ENCODE measurements around the gene ATP8A2.
A peak's percentile ranks its signal among the peaks of the same experiment; 100 is the strongest.

The ATP8A2 gene

GRCh38 chr13:25372284-25373081 is 709 bp downstream of the ATP8A2 start:
- Histone ChIP-seq H3K36me3 (ENCODE audit: insufficient read depth, low read length) (no peaks in the 10 kb centered on the region), H3K9me3 (ENCODE audit: control insufficient read depth, insufficient read depth, low read length) (no peaks in the 10 kb centered on the region), H3K9ac (ENCODE audit: low read depth, low read length) (peak overlapping the region; percentile 68), H3K4me1 (ENCODE audit: insufficient read depth, low read length) (peaks cover 3% of the 10 kb centered on the region; the same call in 1 of the 2 replicates)

- H3K9me3 ChIP-seq (ENCODE audit: control insufficient read depth, insufficient read depth, low read length), result no peaks in the 10 kb centered on the region
Observed at GRCh38 chr13:25375727-25376358, 4.1 kb downstream of the ATP8A2 start.

GRCh38 chr13:25377244-25377962 is 5.6 kb downstream of the ATP8A2 start:
- Histone ChIP-seq H3K4me1 (ENCODE audit: insufficient read depth, low read length) (no peaks in the 10 kb centered on the region), H3K9me3 (ENCODE audit: control insufficient read depth, insufficient read depth, low read length) (no peaks in the 10 kb centered on the region), H3K9ac (ENCODE audit: low read depth, low read length) (no peak overlapping the region), H3K36me3 (ENCODE audit: insufficient read depth, low read length) (no peaks in the 10 kb centered on the region)

More at GRCh38 chr13:25375727-25376358, 4.1 kb downstream of the ATP8A2 start:
- H3K9ac ChIP-seq (ENCODE audit: low read depth, low read length), result no peak overlapping the region
- no peaks in the 10 kb centered on the region for H3K4me1 ChIP-seq (ENCODE audit: insufficient read depth, low read length)
- no peaks in the 10 kb centered on the region for H3K36me3 ChIP-seq (ENCODE audit: insufficient read depth, low read length)

DNA sequence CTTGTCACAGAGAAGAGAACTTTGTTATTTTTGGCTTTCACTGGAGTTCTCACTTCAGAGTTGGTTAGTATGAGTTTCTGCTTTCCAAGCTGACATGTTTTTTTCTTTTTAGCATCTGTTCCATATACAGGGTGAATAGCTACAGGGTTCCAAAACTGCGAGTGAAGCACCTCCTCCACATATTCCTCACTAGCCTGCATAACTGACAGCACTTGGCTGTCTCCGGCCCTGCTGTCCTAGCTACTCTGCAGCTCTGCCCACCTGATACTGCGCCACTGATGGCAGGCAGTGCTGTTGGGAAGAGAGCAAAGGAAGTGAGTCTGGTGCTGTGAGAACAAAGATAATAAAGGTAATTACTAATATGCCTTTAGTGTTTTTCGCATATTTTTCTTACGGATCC is 6.8 kb downstream of the ATP8A2 start:
- H3K36me3 ChIP-seq (ENCODE audit: insufficient read depth, low read length), result no peaks in the 10 kb centered on the region
- no peak overlapping the region for H3K9ac ChIP-seq (ENCODE audit: low read depth, low read length)
- no peaks in the 10 kb centered on the region for H3K9me3 ChIP-seq (ENCODE audit: control insufficient read depth, insufficient read depth, low read length)
- no peaks in the 10 kb centered on the region for H3K4me1 ChIP-seq (ENCODE audit: insufficient read depth, low read length)

DNA sequence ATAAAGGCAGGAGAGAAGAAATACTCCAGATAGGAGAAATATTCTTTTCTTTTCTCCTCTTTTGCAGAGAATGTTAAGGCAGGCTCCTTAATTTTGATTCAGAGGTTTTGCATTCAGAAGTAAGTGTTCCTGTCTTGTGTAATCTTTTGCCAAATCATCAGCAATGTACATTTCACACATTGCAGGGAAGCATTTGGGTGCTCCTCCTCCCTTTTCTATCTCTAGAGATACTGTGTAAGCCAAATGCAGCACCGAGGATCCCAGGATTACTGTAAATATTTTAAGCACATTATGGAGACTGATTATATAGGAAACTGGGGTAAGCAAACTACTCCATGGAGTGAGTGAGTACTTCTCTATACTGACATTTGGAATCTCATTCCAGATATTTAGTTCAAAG is 7.2 kb downstream of the ATP8A2 start:
- Histone ChIP-seq H3K4me1 (ENCODE audit: insufficient read depth, low read length) (no peaks in the 10 kb centered on the region), H3K36me3 (ENCODE audit: insufficient read depth, low read length) (no peaks in the 10 kb centered on the region), H3K9ac (ENCODE audit: low read depth, low read length) (no peak overlapping the region), H3K9me3 (ENCODE audit: control insufficient read depth, insufficient read depth, low read length) (no peaks in the 10 kb centered on the region)

DNA sequence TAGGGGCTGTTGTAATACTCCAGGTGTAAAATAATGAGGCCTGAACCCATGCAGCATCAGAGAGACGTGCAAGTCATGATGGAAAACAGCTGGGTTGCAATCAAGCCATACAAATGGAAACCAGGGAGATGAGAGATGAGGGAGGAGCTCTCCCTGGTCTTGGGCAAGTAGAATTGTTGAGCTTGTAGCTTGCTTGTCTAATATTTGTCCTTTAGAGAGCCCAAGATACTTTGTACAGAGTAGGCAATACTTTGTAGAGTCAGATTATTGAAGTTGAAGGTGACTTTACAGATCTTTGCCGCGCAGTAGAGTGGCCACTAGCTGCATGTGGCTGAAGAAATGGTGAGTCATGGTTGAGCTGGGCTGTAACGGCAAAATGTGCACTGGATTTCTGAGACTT is 8.3 kb downstream of the ATP8A2 start:
- Histone ChIP-seq H3K4me1 (ENCODE audit: insufficient read depth, low read length) (no peaks in the 10 kb centered on the region), H3K9ac (ENCODE audit: low read depth, low read length) (no peak overlapping the region), H3K9me3 (ENCODE audit: control insufficient read depth, insufficient read depth, low read length) (no peaks in the 10 kb centered on the region), H3K36me3 (ENCODE audit: insufficient read depth, low read length) (no peaks in the 10 kb centered on the region)

- H3K4me1 ChIP-seq (ENCODE audit: insufficient read depth, low read length), result no peaks in the 10 kb centered on the region
- no peaks in the 10 kb centered on the region for H3K36me3 ChIP-seq (ENCODE audit: insufficient read depth, low read length)
- H3K9me3 ChIP-seq (ENCODE audit: control insufficient read depth, insufficient read depth, low read length), result no peaks in the 10 kb centered on the region
- no peak overlapping the region for H3K9ac ChIP-seq (ENCODE audit: low read depth, low read length)
Observed at GRCh38 chr13:25380741-25381324, 9.1 kb downstream of the ATP8A2 start.

GRCh38 chr13:25384758-25385410 is 13.1 kb downstream of the ATP8A2 start:
- no peak overlapping the region for H3K9ac ChIP-seq (ENCODE audit: low read depth, low read length)
- H3K9me3 ChIP-seq (ENCODE audit: control insufficient read depth, insufficient read depth, low read length), result no peaks in the 10 kb centered on the region
- H3K36me3 ChIP-seq (ENCODE audit: insufficient read depth, low read length), result no peaks in the 10 kb centered on the region
- H3K4me1 ChIP-seq (ENCODE audit: insufficient read depth, low read length), result no peaks in the 10 kb centered on the region

- no peaks in the 10 kb centered on the region for H3K9me3 ChIP-seq (ENCODE audit: control insufficient read depth, insufficient read depth, low read length)
- no peaks in the 10 kb centered on the region for H3K36me3 ChIP-seq (ENCODE audit: insufficient read depth, low read length)
- H3K4me1 ChIP-seq (ENCODE audit: insufficient read depth, low read length), result no peaks in the 10 kb centered on the region
- no peak overlapping the region for H3K9ac ChIP-seq (ENCODE audit: low read depth, low read length)
Observed at GRCh38 chr13:25391932-25392331, 20.2 kb downstream of the ATP8A2 start.

GRCh38 chr13:25394402-25395060 is 22.8 kb downstream of the ATP8A2 start:
- Histone ChIP-seq H3K9ac (ENCODE audit: low read depth, low read length) (no peak overlapping the region), H3K9me3 (ENCODE audit: control insufficient read depth, insufficient read depth, low read length) (no peaks in the 10 kb centered on the region), H3K36me3 (ENCODE audit: insufficient read depth, low read length) (no peaks in the 10 kb centered on the region), H3K4me1 (ENCODE audit: insufficient read depth, low read length) (no peaks in the 10 kb centered on the region)

DNA sequence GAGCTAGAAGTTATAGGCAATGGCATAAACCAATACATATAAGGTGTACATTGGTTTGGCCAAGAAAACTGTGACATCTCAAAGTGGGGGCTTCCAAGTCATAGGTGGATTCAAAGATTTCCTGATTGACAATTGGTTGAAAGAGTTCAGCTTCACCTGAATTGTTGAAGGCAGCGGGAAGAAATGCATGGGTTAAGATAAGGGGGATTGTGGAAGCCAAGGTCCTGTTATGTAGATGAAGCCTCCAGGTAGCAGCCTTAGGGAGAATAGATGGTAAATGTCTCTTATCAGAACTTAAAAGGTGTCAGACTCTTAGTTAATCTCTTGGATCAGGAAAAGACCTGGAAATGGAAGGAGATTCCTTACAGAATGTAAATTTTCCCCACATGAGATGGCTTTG is 26.0 kb downstream of the ATP8A2 start:
- Histone ChIP-seq H3K36me3 (ENCODE audit: insufficient read depth, low read length) (no peaks in the 10 kb centered on the region), H3K4me1 (ENCODE audit: insufficient read depth, low read length) (no peaks in the 10 kb centered on the region), H3K9me3 (ENCODE audit: control insufficient read depth, insufficient read depth, low read length) (no peaks in the 10 kb centered on the region), H3K9ac (ENCODE audit: low read depth, low read length) (no peak overlapping the region)

DNA sequence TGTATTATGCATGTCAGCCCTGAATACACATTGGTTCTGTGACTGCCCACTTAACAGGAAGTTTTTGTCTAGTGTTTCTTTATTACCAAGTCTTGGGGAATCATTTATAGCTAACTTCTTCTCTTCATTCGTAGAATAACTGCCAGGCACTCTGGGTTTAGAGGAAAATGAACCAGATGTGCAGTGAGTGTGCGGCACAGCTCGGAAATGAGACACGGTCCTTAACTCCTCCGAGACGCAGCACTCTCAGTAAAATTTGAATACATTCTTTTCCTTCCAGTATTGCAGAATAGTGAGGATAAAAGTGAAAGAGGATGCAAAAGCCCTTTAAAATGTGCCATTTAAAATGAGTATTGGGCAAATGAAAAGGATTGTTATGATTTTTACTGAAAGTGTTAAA is 29.2 kb downstream of the ATP8A2 start:
- Histone ChIP-seq H3K4me1 (ENCODE audit: insufficient read depth, low read length) (no peaks in the 10 kb centered on the region), H3K9ac (ENCODE audit: low read depth, low read length) (no peak overlapping the region), H3K9me3 (ENCODE audit: control insufficient read depth, insufficient read depth, low read length) (no peaks in the 10 kb centered on the region), H3K36me3 (ENCODE audit: insufficient read depth, low read length) (no peaks in the 10 kb centered on the region)

DNA sequence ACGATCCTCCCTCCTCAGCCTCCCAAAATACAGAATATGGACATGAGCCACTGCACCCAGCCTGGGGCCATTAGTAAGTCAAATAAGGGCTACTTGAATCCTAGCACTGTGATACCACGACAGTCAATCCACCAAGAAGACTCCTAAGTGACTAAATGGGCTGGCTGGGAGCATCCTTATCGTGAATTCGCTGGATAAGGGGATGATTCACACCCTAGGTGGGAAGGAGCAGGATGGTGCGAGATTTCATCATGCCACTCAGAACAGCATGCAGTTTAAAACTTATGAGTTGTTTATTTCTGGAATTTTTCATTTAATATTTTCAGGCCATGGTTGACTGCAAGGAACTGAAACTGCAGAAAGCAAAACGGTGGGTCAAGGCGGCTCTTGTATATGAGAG is 30.2 kb downstream of the ATP8A2 start:
- H3K4me1 ChIP-seq (ENCODE audit: insufficient read depth, low read length), result no peaks in the 10 kb centered on the region
- H3K9ac ChIP-seq (ENCODE audit: low read depth, low read length), result no peak overlapping the region

GRCh38 chr13:25406377-25406776 is 34.6 kb downstream of the ATP8A2 start:
- no peaks in the 10 kb centered on the region for H3K4me1 ChIP-seq (ENCODE audit: insufficient read depth, low read length)
- H3K36me3 ChIP-seq (ENCODE audit: insufficient read depth, low read length), result no peaks in the 10 kb centered on the region
- peaks cover 3% of the 10 kb centered on the region; the same call in 1 of the 2 replicates for H3K9me3 ChIP-seq (ENCODE audit: control insufficient read depth, insufficient read depth, low read length)
- no peak overlapping the region for H3K9ac ChIP-seq (ENCODE audit: low read depth, low read length)

More for the DNA sequence above, 30.2 kb downstream of the ATP8A2 start:
- no peaks in the 10 kb centered on the region for H3K36me3 ChIP-seq (ENCODE audit: insufficient read depth, low read length)
- no peaks in the 10 kb centered on the region for H3K9me3 ChIP-seq (ENCODE audit: control insufficient read depth, insufficient read depth, low read length)
